ENCODE results near the gene SLC28A2. TPM values are rescaled to one million over a fixed set of nuclear protein-coding genes. Genes with fewer than 3 reads are reported as not detected.
"Not testable (repeated sequence)": the region's sequence is repeated elsewhere in the genome, so short reads cannot be mapped to it uniquely, and the experiment has no call there.

The SLC28A2 gene
- total RNA-seq, 2 donors from 2014 or later = not detected

DNA sequence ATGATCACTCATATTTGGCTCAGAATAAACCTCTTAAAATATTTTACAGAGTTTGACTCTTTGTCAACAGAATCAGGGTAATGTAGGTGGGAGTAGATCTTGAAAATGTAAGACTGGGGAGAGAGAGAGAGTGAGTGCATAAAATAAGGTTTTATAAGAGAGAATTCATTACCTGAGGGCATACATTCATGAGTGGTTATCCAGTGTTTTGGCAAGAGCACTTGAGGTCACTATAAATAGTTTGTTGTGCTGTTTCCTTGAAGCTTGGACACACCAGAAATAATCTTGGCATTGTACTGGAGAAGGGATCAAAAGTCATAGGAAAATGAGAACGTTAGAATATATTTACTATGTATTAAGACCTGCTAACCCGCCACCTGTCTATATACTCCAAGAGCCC is 33.4 kb downstream of the SLC28A2 start:
- no peak overlapping the region for H3K27ac Mint-ChIP-seq
- no peaks in the 10 kb centered on the region for H3K36me3 Mint-ChIP-seq (ENCODE audit: low read depth)
- no peaks in the 10 kb centered on the region for H3K9me3 Mint-ChIP-seq
- no peak for ATAC-seq (replicated peaks)
- H3K4me1 Mint-ChIP-seq = no peaks in the 10 kb centered on the region
- peaks cover 21% of the 10 kb centered on the region for H3K27me3 Mint-ChIP-seq
- H3K4me3 Mint-ChIP-seq = no peak overlapping the region

DNA sequence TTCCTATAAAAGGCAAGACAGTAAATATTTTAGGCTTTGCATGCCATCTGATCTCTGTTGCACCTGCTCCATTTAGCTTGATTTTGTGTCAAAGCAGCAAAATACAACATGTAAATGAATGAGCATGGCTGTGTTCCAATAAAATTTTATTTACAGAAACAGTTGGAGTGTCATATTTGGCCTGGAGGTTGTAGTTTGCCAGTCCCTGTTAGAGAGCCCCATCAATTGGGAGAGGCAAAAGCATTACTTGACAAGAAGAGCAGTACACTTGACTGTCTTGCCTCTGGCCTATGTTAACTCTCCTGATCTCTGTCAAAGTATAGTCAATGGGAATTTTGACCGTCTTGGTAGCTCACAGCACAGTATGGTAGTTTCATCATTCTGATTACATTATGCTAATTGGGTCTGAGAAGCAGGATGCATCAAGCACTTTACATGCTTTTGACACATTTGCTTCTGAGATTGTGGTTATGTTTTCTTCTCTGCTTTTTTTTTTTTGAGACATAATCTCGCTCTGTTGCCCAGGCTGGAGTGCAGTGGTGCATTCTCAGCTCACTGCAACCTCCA is 35.4 kb downstream of the SLC28A2 start:
- peaks cover 21% of the 10 kb centered on the region for H3K27me3 Mint-ChIP-seq
- no peaks in the 10 kb centered on the region for H3K9me3 Mint-ChIP-seq
- ATAC-seq (replicated peaks) = no peak
- H3K4me1 Mint-ChIP-seq = no peaks in the 10 kb centered on the region
- H3K4me3 Mint-ChIP-seq = no peak overlapping the region
- no peaks in the 10 kb centered on the region for H3K36me3 Mint-ChIP-seq (ENCODE audit: low read depth)
- no peak overlapping the region for H3K27ac Mint-ChIP-seq

DNA sequence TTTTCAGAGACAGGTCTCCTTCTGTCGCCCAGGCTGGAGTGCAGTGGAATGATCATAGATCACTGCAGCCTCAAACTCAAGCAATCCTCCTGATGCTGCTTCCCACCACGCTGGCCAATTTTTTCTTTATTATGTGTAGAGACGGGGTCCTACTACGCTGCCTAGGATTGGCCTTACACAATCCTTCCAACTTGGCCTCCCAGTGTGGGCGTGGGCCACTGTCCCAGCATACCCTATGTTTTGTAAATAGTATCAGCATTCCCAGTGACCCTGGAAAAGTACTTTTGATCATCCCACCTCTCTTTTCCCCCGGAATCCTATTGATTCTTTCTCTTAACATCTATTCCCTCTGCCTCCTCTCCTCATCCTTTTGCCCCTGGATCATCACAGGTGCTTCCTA is 36.9 kb downstream of the SLC28A2 start:
- no peak for ATAC-seq (replicated peaks)
- Mint-ChIP-seq H3K27ac (no peak overlapping the region), H3K36me3 (ENCODE audit: low read depth) (no peaks in the 10 kb centered on the region), H3K9me3 (no peaks in the 10 kb centered on the region), H3K27me3 (peaks cover 21% of the 10 kb centered on the region), H3K4me3 (no peak overlapping the region), H3K4me1 (no peaks in the 10 kb centered on the region)

DNA sequence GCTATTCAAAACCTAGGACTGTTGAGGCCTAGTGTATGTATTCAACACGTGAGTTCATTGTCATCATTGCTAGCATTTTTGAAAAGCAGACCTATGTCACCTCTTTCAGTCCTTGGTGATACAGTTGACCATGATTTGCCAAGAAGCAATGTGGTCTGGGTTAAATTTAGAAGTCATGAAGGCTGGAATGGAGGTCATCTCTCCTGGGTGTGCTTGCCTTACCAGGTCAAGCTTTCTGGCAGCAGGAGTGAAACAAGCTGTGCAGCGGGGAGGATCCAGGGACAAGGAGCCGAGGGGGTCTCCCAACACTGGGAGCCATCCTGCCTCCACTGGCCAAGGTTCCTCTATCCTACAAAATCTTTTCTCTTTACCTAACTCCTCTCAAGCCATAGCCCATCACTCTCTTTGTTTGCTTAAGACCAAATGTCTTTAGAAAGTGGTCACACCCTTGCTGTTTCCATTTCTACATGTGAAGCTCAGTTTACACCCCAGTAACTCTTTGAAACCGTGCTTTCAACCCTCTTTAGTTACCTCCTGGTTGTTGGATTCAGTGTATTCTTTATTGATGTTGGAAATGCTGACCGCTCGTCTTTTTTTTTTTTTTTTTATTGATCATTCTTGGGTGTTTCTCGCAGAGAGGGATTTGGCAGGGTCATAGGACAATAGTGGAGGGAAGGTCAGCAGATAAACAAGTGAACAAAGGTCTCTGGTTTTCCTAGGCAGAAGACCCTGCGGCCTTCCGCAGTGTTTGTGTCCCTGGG is 40.0 kb downstream of the SLC28A2 start:
- H3K27ac Mint-ChIP-seq = no peak overlapping the region
- ATAC-seq (replicated peaks) = no peak
- peaks cover 23% of the 10 kb centered on the region for H3K27me3 Mint-ChIP-seq
- H3K36me3 Mint-ChIP-seq (ENCODE audit: low read depth) = no peaks in the 10 kb centered on the region
- peaks cover 4% of the 10 kb centered on the region for H3K9me3 Mint-ChIP-seq
- H3K4me3 Mint-ChIP-seq = no peak overlapping the region
- no peaks in the 10 kb centered on the region for H3K4me1 Mint-ChIP-seq

DNA sequence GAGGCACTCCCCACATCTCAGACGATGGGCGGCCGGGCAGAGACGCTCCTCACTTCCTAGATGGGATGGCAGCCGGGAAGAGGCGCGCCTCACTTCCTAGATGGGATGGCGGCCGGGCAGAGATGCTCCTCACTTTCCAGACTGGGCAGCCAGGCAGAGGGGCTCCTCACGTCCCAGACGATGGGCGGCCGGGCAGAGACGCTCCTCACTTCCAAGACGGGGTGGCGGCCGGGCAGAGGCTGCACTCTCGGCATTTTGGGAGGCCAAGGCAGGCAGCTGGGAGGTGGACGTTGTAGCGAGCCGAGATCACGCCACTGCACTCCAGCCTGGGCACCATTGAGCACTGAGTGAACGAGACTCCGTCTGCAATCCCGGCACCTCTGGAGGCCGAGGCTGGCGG is 41.3 kb downstream of the SLC28A2 start:
- H3K9me3 Mint-ChIP-seq; H3K4me1 Mint-ChIP-seq; H3K27ac Mint-ChIP-seq; ATAC-seq (replicated peaks); H3K4me3 Mint-ChIP-seq; H3K36me3 Mint-ChIP-seq (ENCODE audit: low read depth): not testable (repeated sequence)
- peaks cover 25% of the 10 kb centered on the region for H3K27me3 Mint-ChIP-seq

DNA sequence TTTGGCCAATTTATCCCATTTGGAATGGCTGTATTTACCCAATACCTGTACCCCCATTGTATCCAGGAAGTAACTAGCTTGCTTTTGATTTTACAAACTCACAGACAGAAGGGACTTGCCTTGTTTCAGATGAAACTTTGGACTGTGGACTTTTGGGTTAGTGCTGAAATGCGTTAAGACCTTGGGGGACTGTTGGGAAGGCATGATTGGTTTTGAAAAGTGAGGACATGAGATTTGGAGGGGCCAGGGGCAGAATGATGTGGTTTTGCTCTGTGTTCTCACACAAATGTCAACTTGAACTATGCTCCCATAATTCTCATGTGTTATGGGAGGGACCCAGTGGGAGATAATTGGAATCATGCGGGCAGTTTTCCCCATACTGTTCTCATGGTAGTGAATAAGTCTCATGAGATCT is 46.9 kb downstream of the SLC28A2 start:
- H3K27me3 Mint-ChIP-seq = peaks cover 18% of the 10 kb centered on the region

DNA sequence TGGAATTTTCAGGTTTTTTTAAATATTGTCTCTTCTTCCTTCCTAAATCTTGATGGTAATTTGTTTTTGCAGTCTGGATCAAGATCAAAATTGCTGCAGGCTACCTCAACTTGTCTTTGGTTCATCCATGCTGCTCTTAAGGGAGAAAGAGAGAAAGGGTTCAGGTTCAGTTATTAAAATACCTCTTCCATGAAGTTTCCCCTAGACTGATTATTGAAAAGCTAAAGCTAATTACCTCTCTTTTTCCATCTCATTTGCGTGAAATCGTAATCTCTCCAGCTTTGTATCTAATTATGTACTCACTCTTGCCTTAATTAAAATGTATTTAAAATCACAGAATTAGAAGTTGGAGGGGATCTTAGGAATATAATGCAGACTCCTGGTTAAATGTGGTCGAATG is 52.7 kb downstream of the SLC28A2 start:
- Mint-ChIP-seq H3K4me1 (peaks cover 10% of the 10 kb centered on the region), H3K9me3 (no peaks in the 10 kb centered on the region), H3K36me3 (ENCODE audit: low read depth) (no peaks in the 10 kb centered on the region), H3K4me3 (no peak overlapping the region), H3K27me3 (peaks cover 27% of the 10 kb centered on the region), H3K27ac (no peak overlapping the region)
- no peak for ATAC-seq (replicated peaks)

More for the DNA sequence above, 46.9 kb downstream of the SLC28A2 start:
- not testable (repeated sequence) for H3K36me3 Mint-ChIP-seq (ENCODE audit: low read depth); H3K4me1 Mint-ChIP-seq; H3K9me3 Mint-ChIP-seq; ATAC-seq (replicated peaks); H3K27ac Mint-ChIP-seq; H3K4me3 Mint-ChIP-seq

DNA sequence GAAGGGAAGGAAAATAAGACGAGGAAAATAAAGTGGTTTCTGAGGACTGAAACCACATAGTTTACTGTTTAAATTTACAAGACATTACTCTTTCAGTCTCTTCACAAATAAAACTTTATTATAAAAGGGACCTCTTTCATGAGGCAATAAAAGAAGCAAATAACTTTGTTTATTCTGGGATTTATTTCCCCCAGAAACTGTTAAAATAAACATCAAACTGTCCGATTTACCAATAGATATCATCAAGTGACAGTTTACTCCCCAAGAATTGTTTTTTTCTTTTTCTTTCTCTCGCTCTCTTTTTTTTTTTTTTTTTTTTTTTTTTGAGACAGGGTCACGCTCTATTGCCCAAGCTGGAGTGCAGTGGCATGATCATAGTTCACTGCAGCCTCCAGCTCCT is 54.1 kb downstream of the SLC28A2 start:
- Mint-ChIP-seq H3K4me1 (peaks cover 10% of the 10 kb centered on the region), H3K27ac (no peak overlapping the region), H3K9me3 (no peaks in the 10 kb centered on the region), H3K4me3 (no peak overlapping the region), H3K36me3 (ENCODE audit: low read depth) (no peaks in the 10 kb centered on the region), H3K27me3 (peaks cover 34% of the 10 kb centered on the region)
- ATAC-seq (replicated peaks) = no peak

DNA sequence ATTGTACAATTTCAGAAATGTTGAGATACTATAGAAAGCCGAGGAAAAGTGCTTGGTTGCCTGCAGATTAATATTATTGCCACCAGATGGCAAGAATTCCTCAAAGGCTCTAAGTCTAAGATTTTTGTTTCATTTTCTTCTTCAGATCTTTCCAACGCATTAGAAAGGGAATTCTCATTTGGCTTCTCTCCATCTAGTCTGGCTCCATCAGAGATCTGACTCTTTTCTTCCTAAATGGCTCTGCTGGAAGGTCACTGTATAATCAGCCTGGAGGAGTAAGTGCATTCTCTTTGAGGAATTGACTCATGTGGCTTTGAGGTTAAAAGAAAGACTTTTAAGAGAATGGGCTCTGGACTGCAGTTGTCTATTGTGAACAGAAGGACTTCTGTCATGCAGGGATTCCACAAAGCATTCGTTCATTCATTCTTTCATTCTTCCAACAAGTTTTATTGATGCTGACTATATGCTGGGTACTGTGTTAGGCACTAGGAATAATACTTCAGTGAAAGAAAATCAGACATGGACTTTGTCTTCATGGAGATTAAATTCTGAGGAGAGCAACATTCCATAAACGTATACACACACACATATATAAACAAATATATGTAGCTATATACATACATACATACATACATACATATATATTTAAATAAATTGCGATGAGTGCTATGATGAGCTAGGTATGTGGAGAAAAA is 55.3 kb downstream of the SLC28A2 start:
- H3K27ac Mint-ChIP-seq = peak overlapping the region; percentile 8
- peak overlapping the region; percentile 25 for H3K4me3 Mint-ChIP-seq
- peaks cover 10% of the 10 kb centered on the region for H3K4me1 Mint-ChIP-seq
- H3K27me3 Mint-ChIP-seq = peaks cover 34% of the 10 kb centered on the region
- H3K9me3 Mint-ChIP-seq = no peaks in the 10 kb centered on the region
- H3K36me3 Mint-ChIP-seq (ENCODE audit: low read depth) = no peaks in the 10 kb centered on the region
- ATAC-seq (replicated peaks) = peak; percentile 47

DNA sequence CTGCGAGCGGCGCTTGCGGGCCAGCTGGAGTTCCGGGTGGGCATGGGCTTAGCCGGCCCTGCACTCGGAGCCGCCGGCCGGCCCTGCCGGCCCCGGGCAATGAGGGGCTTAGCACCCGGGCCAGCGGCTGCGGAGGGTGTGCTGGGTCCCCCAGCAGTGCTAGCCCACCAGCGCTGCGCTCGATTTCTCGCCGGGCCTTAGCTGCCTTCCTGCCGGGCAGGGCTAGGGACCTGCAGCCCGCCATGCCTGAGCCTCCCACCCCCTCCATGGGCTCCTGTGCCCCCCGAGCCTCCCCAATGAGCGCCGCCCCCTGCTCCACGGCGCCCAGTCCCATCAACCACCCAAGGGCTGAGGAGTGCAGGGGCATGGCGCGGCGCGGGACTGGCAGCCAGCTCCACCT is 62.1 kb downstream of the SLC28A2 start:
- H3K4me1 Mint-ChIP-seq; ATAC-seq (replicated peaks); H3K36me3 Mint-ChIP-seq (ENCODE audit: low read depth); H3K27ac Mint-ChIP-seq; H3K4me3 Mint-ChIP-seq; H3K9me3 Mint-ChIP-seq: not testable (repeated sequence)
- peaks cover 19% of the 10 kb centered on the region for H3K27me3 Mint-ChIP-seq

DNA sequence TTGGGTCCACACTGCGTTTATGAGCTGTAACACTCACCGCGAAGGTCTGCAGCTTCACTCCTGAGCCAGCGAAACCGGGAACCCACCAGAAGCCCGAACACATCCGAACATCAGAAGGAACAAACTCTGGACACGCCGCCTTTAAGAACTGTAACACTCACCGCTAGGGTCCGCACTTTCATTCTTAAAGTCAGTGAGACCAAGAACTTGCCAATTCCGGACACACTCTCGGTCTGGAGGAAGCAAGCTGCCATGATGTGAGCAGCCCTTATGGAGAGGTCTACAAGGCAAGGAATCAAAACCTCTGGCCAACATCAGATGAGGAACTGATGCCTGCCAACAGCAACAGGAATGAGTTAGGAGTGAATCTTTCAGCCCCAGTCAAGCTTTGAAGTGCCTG is 62.9 kb downstream of the SLC28A2 start:
- ATAC-seq (replicated peaks) = no peak
- H3K27me3 Mint-ChIP-seq = peaks cover 16% of the 10 kb centered on the region
- H3K4me1 Mint-ChIP-seq = no peaks in the 10 kb centered on the region
- H3K9me3 Mint-ChIP-seq = no peaks in the 10 kb centered on the region
- H3K4me3 Mint-ChIP-seq = no peak overlapping the region
- H3K27ac Mint-ChIP-seq = no peak overlapping the region
- no peaks in the 10 kb centered on the region for H3K36me3 Mint-ChIP-seq (ENCODE audit: low read depth)

DNA sequence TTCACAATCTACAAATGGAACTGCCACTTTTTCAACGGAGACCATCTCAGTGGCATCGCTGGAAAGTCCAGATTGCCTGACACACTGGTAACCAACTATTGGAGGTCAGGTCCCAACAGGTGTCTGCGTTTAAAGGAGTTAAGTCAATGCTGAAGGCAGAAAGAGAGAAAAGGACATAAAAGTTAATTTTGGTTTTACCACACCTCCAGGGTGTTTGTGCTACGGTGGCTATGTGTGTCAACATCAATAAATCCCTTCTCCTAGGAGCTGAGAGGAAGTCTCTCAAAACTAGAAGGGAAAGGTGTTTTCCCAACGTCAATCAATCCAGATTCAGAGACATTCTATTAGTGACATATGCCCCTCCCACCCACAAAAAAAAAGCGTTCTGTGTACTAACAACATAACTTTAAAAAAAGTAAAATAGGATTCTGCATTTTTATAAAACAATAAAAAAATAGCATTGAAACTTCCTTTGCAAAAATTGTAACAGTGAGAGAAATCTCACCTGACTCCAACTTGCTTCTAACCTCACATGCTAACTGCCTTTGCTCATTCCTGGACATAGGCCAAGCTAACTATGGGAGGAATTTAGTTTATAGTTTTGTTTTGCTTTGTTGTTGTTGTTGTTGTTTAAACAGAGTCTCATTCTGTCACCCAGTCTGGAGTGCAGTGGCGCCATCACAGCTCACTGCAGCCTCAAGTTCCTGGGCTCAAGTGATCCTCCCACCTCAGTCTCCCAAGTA is 67.6 kb downstream of the SLC28A2 start:
- no peaks in the 10 kb centered on the region for H3K9me3 Mint-ChIP-seq
- H3K36me3 Mint-ChIP-seq (ENCODE audit: low read depth) = no peaks in the 10 kb centered on the region
- ATAC-seq (replicated peaks) = no peak

DNA sequence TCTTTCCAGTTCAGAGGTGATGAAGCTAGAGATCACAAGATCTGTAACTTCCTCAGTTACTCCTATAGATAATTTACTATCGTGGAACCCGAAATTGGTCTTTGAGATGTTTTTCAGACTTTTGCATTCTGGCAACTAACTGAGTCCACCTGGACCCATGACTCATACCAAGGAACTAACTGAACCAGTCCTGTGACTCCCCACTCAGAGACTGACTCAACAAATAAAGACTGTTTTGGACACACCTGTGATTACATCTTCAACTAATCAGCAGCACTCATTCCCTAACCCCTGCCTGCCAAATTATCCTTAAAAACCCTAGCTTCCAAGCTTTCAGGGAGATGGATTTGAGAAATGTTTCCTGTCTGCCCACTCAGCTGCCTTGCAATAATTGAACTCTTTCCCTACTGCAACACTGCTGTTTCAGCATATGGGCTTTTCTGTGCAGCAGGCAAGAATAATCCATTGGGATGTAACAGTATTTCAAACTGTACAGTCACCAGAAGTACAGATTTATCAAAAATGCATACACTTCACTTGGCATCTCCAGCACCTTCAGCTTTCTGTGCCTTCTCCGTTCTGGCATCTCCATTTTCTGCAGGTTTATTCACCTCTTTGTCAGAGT is 68.7 kb downstream of the SLC28A2 start:
- no peak overlapping the region for H3K4me3 Mint-ChIP-seq
- ATAC-seq (replicated peaks) = no peak
- no peak overlapping the region for H3K27ac Mint-ChIP-seq
- no peaks in the 10 kb centered on the region for H3K4me1 Mint-ChIP-seq
- no peaks in the 10 kb centered on the region for H3K36me3 Mint-ChIP-seq (ENCODE audit: low read depth)
- peaks cover 13% of the 10 kb centered on the region for H3K27me3 Mint-ChIP-seq
- H3K9me3 Mint-ChIP-seq = no peaks in the 10 kb centered on the region

More for the DNA sequence above, 67.6 kb downstream of the SLC28A2 start:
- Mint-ChIP-seq H3K4me1 (no peaks in the 10 kb centered on the region), H3K27me3 (peaks cover 18% of the 10 kb centered on the region), H3K27ac (no peak overlapping the region), H3K4me3 (no peak overlapping the region)

DNA sequence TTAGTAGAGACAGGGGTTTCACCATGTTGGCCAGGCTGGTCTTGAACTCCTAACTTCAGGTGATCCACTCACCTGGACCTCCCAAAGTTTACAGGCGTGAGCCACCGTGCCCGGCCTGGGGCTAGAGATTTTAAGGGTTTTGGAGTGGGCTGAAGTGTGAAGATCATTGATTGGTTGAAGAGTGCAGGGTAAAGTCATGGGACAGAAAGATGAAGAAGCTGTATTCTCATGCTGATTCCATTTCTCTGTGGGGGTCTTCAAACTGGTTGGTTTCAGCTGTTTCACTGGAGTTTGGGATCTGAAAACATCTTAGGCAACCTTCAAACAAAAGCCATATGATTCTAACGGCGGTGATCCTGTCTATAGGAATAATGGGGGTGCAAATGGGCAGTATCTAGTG is 74.2 kb downstream of the SLC28A2 start:
- no peak overlapping the region for H3K27ac Mint-ChIP-seq
- H3K4me3 Mint-ChIP-seq = no peak overlapping the region
- no peaks in the 10 kb centered on the region for H3K36me3 Mint-ChIP-seq (ENCODE audit: low read depth)
- no peaks in the 10 kb centered on the region for H3K9me3 Mint-ChIP-seq
- H3K4me1 Mint-ChIP-seq = no peaks in the 10 kb centered on the region
- no peak for ATAC-seq (replicated peaks)
- peaks cover 19% of the 10 kb centered on the region for H3K27me3 Mint-ChIP-seq

All from activated T-helper 17 cell treated with anti-CD3 and anti-CD28 coated beads, Interleukin-2, amount 50 U/mL, for 72 hours (primary cell).